OCI-LY7 (cell line): Measurements from ENCODE around the gene GRAP2. TPM values are rescaled to one million over a fixed set of nuclear protein-coding genes. Genes with fewer than 3 reads are reported as not detected.

Experiments used
- BruUV-seq: library from RNA; stranded (reverse); fragments of 400-500 nt; replicated peaks from 2 replicates; lab custom pipeline; 2021; lab: Mats Ljungman, UMichigan
- CTCF ChIA-PET: fragments of 300-600 bp; sonication (Branson Sonifier 250); formaldehyde crosslinking; loops from one replicate; lab custom pipeline; 2022; ENCODE audit warnings: antibody characterized with exemption; ENCODE audit not compliant: unreplicated experiment; lab: Charles Lee
- POLR2A ChIA-PET: fragments of 300-600 bp; sonication (Branson Sonifier 250); formaldehyde crosslinking; loops from one replicate; lab custom pipeline; 2022; ENCODE audit warnings: antibody characterized with exemption; lab: Charles Lee
- DNase-seq: peaks from one replicate; pipeline ENCODE4 v3.0.0-alpha.2; 2015; ENCODE audit warnings: low spot score
- H2AFZ ChIP-seq: fragments of 200-600 bp; sonication (generic), shearing (Covaris generic); 2 replicates; pipeline ENCODE4 v1.6.1; 2014; ENCODE audit warnings: mild to moderate bottlenecking, antibody characterized with exemption, low read length, moderate library complexity
- H3K27ac ChIP-seq: fragments of 200-600 bp; sonication (generic); 2 replicates; pipeline ENCODE4 v1.5.1; 2014; ENCODE audit warnings: mixed run types, low read depth, mild to moderate bottlenecking, moderate library complexity, low read length, inconsistent platforms; ENCODE audit not compliant: poor library complexity, severe bottlenecking
- H3K36me3 ChIP-seq: fragments of 200-600 bp; sonication (generic); 2 replicates; pipeline ENCODE4 v1.6.1; 2014; ENCODE audit warnings: mild to moderate bottlenecking, antibody characterized with exemption, low read length, moderate library complexity, mixed read lengths; ENCODE audit not compliant: insufficient read depth
- H3K4me1 ChIP-seq: fragments of 200-600 bp; sonication (generic); 2 replicates; pipeline ENCODE4 v1.5.1; 2014; ENCODE audit warnings: mild to moderate bottlenecking, low read length; ENCODE audit not compliant: insufficient read depth, poor library complexity, severe bottlenecking
- H3K4me2 ChIP-seq: fragments of 200-600 bp; sonication (generic); 2 replicates; pipeline ENCODE4 v1.6.1; 2014; ENCODE audit warnings: mild to moderate bottlenecking, low read length
- H3K4me3 ChIP-seq: fragments of 200-600 bp; sonication (generic); 2 replicates; pipeline ENCODE4 v1.5.1; 2014; ENCODE audit warnings: mild to moderate bottlenecking, low read depth, low read length; ENCODE audit not compliant: poor library complexity, severe bottlenecking
- H3K79me2 ChIP-seq: fragments of 200-600 bp; sonication (generic); 2 replicates; pipeline ENCODE4 v1.6.1; 2016; ENCODE audit warnings: low read depth, mild to moderate bottlenecking, low read length, moderate library complexity, mixed read lengths; ENCODE audit not compliant: insufficient read depth
- H3K9me2 ChIP-seq: fragments of 200-600 bp; sonication (generic); 2 replicates; pipeline ENCODE4 v1.6.1; 2016; ENCODE audit warnings: mild to moderate bottlenecking, low read length, mixed read lengths; ENCODE audit not compliant: insufficient read depth
- H3K9me3 ChIP-seq: fragments of 200-600 bp; sonication (generic); 2 replicates; pipeline ENCODE4 v1.6.1; 2014; ENCODE audit warnings: mild to moderate bottlenecking, mixed run types, low read length, mixed read lengths
- H4K20me1 ChIP-seq: fragments of 200-600 bp; sonication (generic); 2 replicates; pipeline ENCODE4 v1.6.1; 2014; ENCODE audit warnings: mild to moderate bottlenecking, antibody characterized with exemption, low read length, moderate library complexity, mixed read lengths; ENCODE audit not compliant: insufficient read depth
- EZH2phosphoT487 ChIP-seq: fragments of 200-600 bp; sonication (generic); IDR thresholded peaks from 2 replicates; pipeline ENCODE4 v1.6.1; 2018; ENCODE audit warnings: low read depth, borderline replicate concordance, mild to moderate bottlenecking, mixed run types, antibody characterized with exemption, low read length, moderate library complexity, mixed read lengths
- intact Hi-C: fragments of 100-400 bp; cut with micrococcal nuclease; formaldehyde crosslinking; loops from one replicate; pipeline ENCODE4 v1.10.0; 2022; ENCODE audit not compliant: unreplicated experiment
- total RNA-seq, 2 experiments: library from RNA; depleted of rRNA in 1 of 2; stranded (reverse); fragments of >200 nt in 1 of 2; shearing (Covaris generic) in 1 of 2; gene quantifications; 2 replicates each; pipeline ENCODE4 v1.2.3, GENCODE V29; 2014 to 2022
- TF ChIP-seq, protein P1 (sequence below): fragments of 200-600 bp; sonication (generic); conservative IDR thresholded peaks from 2 replicates; pipeline ENCODE4 v1.5.1; 2014; ENCODE audit warnings: mild to moderate bottlenecking, antibody characterized with exemption, low read length, moderate library complexity, mixed read lengths

GRAP2 gene
- total RNA-seq, 2 experiments from 2014 or later: not detected

DNA sequence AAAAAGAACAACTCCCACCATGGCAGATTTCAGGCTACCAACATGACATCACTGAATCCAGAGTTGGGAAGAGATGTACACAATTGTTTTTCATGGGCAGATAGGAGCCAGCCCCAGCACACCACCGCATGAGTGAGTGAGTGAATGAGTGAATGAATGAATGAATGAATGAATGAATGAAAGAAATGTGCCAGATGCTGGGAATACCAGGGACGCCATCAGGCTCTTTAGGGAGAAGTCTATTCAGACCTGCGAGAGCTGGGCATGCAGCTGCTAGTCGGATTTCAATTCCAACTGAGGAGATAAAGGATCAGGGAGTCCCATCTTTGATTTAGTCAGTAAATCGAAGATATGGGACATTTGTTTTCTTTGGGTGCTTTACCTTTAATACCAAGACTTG lies 78.6 kb downstream of the GRAP2 start:
- BruUV-seq: no TSS peak
- DNase-seq: no peak
- H3K9me3 ChIP-seq: no peaks in the 10 kb centered on the region
- H2AFZ ChIP-seq: no peak overlapping the region
- no peaks in the 10 kb centered on the region for H4K20me1 ChIP-seq
- no peak overlapping the region for H3K27ac ChIP-seq
- no peak overlapping the region for H3K4me3 ChIP-seq
- no peaks in the 10 kb centered on the region for H3K9me2 ChIP-seq
- no peaks in the 10 kb centered on the region for H3K4me1 ChIP-seq
- CTCF ChIA-PET: no interaction called here
- TF ChIP-seq, protein P1, sequence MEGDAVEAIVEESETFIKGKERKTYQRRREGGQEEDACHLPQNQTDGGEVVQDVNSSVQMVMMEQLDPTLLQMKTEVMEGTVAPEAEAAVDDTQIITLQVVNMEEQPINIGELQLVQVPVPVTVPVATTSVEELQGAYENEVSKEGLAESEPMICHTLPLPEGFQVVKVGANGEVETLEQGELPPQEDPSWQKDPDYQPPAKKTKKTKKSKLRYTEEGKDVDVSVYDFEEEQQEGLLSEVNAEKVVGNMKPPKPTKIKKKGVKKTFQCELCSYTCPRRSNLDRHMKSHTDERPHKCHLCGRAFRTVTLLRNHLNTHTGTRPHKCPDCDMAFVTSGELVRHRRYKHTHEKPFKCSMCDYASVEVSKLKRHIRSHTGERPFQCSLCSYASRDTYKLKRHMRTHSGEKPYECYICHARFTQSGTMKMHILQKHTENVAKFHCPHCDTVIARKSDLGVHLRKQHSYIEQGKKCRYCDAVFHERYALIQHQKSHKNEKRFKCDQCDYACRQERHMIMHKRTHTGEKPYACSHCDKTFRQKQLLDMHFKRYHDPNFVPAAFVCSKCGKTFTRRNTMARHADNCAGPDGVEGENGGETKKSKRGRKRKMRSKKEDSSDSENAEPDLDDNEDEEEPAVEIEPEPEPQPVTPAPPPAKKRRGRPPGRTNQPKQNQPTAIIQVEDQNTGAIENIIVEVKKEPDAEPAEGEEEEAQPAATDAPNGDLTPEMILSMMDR: no peak
- TF ChIP-seq EZH2phosphoT487: no peak
- no peak overlapping the region for H3K4me2 ChIP-seq
- POLR2A ChIA-PET: no interaction called here
- H3K36me3 ChIP-seq: no peaks in the 10 kb centered on the region
- H3K79me2 ChIP-seq: no peaks in the 10 kb centered on the region
- intact Hi-C loops: no loop called here

DNA sequence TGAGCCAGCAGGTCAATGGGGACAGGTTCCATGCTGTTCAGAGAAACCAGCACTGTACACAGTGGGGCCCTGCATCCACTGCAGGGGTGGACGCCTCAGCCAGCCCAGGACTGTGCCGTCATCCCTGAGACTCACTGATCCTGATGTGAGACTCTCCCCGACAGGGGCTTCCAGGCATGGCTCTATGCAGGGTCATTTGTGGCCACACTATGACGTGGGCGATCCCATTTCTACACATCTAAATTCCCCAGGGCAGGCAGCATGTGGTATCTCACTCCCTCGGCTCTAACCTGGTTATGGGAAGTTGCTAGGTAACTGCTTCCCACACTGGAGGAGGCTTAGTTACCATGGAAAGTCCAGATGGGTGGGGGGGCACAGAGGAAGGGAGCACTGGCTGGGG lies 79.7 kb downstream of the GRAP2 start:
- no peak overlapping the region for H3K4me2 ChIP-seq
- no peaks in the 10 kb centered on the region for H4K20me1 ChIP-seq
- H3K9me2 ChIP-seq: no peaks in the 10 kb centered on the region
- DNase-seq: no peak
- no peak overlapping the region for H2AFZ ChIP-seq
- ChIA-PET CTCF (no interaction called here), POLR2A (no interaction called here)
- H3K4me3 ChIP-seq: no peak overlapping the region
- H3K27ac ChIP-seq: no peak overlapping the region
- no peaks in the 10 kb centered on the region for H3K79me2 ChIP-seq
- H3K9me3 ChIP-seq: no peaks in the 10 kb centered on the region
- BruUV-seq: no TSS peak
- TF ChIP-seq, protein P1: no peak
- TF ChIP-seq EZH2phosphoT487: no peak
- H3K36me3 ChIP-seq: no peaks in the 10 kb centered on the region
- H3K4me1 ChIP-seq: no peaks in the 10 kb centered on the region
- intact Hi-C loops: no loop called here

DNA sequence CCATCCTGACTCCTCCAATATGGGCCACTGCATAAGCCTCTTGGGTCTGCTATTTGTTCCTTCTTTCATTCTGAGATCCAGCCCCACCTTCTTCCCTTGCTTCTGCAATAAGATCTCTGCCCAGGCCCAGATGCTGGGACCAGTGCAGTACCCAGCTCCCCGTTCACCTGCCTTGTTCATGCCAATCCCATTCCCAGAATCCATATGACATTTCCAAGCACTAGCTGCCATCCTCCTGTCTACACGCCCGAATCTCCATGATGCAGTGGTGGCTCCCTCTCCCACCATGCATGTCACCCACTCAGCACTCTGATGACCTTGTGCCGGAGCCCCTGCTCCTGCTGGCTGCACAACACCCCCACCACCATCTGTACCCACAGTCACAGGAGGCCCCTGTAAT lies 82.5 kb downstream of the GRAP2 start:
- no peak overlapping the region for H3K27ac ChIP-seq

More for the DNA sequence above, 82.5 kb downstream of the GRAP2 start:
- POLR2A ChIA-PET: no interaction called here
- intact Hi-C loops: no loop called here
- no TSS peak for BruUV-seq
- Histone ChIP-seq H3K79me2 (no peaks in the 10 kb centered on the region), H3K9me2 (no peaks in the 10 kb centered on the region), H3K4me2 (no peak overlapping the region), H2AFZ (no peak overlapping the region), H3K9me3 (no peaks in the 10 kb centered on the region), H3K36me3 (no peaks in the 10 kb centered on the region), H4K20me1 (no peaks in the 10 kb centered on the region), H3K4me1 (no peaks in the 10 kb centered on the region), H3K4me3 (no peak overlapping the region)
- no peak for DNase-seq
- TF ChIP-seq, protein P1: no peak
- no peak for TF ChIP-seq EZH2phosphoT487
- CTCF ChIA-PET: no interaction called here
